HUES6 (cell line): ENCODE results near the gene ERVK3-1.

Source experiments
- H3K27ac ChIP-seq: 2 replicates; pipeline ENCODE4 v1.7.0; 2013; ENCODE audit warnings: low read depth, mild to moderate bottlenecking, low read length, inconsistent platforms
- H3K27me3 ChIP-seq: 2 replicates; pipeline ENCODE4 v1.6.1; 2013; ENCODE audit warnings: low read length; ENCODE audit not compliant: control insufficient read depth, insufficient read depth
- H3K36me3 ChIP-seq: 2 replicates; pipeline ENCODE4 v1.6.1; 2013; ENCODE audit warnings: low read length; ENCODE audit not compliant: control insufficient read depth, insufficient read depth
- H3K4me1 ChIP-seq: 2 replicates; pipeline ENCODE4 v1.6.1; 2013; ENCODE audit warnings: low read length; ENCODE audit not compliant: control insufficient read depth, insufficient read depth
- H3K4me3 ChIP-seq: 2 replicates; pipeline ENCODE4 v1.5.1; 2013; ENCODE audit warnings: low read depth, low read length
- H3K9ac ChIP-seq: one replicate; pipeline ENCODE4 v1.6.1; 2013; ENCODE audit warnings: mild to moderate bottlenecking, low read length
- H3K9me3 ChIP-seq: 2 replicates; pipeline ENCODE4 v1.6.1; 2013; ENCODE audit warnings: low read depth, low read length; ENCODE audit not compliant: control insufficient read depth, insufficient read depth

ERVK3-1 gene

DNA sequence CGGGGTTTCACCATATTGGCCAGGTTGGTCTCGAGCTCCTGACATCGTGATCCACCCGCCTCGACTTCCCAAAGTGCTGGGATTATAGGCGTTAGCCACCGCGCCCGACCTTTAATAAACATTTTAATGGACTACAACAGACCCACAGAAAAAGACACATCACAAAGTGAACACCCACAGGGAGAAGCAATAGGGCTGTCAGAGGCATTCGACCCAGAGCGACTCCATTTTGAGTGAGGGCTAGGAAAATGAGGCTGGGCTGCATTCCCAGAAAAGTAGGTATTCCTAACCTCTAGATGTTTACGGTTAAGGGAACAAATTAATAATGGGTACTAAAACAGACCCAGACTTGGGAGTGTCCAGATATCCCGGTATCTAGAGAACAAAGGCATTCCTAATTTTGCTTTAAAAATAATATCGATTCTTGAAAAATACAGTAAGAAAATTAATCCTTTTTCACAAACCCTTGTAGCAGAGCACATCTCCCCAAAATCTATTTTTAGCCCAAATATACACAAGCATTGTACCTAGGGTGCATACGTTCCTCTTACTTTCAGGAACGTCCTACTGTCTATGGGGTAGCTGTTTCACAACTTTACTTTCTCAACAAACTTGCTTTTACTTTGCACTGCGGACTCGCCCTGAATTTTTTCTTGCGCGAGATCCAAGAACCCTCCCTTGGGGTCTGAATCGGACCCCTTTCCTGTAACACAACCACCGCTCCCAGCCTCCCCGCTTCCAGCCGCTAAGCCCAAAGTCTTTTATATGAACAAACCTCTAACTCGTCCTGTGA, 27.2 kb upstream of the ERVK3-1 start:
- peaks cover 18% of the 10 kb centered on the region; the same call in 1 of the 2 replicates for H3K9me3 ChIP-seq
- H3K36me3 ChIP-seq = peaks cover 35% of the 10 kb centered on the region
- H3K4me1 ChIP-seq = peaks cover 6% of the 10 kb centered on the region
- peak overlapping the region; percentile 88 for H3K9ac ChIP-seq
- peak overlapping the region; percentile 72 for H3K27ac ChIP-seq
- no peaks in the 10 kb centered on the region for H3K27me3 ChIP-seq
- peak overlapping the region; percentile 95 for H3K4me3 ChIP-seq

DNA sequence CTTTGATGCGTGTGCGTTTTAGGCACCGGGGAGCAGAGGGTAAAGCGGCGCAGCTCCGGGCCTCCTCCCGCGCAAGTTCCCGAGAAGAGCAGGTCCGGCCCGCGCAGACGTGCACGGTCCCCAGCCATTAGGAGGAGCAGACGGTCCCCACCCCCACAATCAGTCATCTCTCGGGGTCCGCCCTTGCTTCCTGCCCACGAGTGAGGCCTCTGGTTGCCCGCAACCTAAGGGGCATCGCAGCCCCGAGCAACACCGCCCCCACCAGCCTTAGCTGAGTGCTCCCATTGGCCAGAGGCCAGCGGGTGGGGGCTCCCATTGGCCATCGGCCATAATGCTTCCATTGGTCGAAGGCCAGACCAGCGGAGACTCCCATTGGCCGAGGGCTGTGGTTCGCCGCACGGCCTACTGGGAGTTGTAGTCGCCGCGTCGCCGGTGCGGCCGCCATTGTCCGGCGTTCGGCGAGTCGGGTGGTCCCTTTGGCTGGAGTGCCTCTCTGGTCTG, 26.6 kb upstream of the ERVK3-1 start, which contains the start of gene ZNF8:
Gene ZNF8, plus strand, starts transcription at position 415 of the 501 bp plus-strand sequence. CDS start 127 bp downstream, outside the sequence.
- peak within 1 kb of the TSS; percentile 85 for H3K27ac ChIP-seq
- no peaks in the 10 kb centered on the region for H3K27me3 ChIP-seq
- peaks cover 35% of the 10 kb centered on the region for H3K36me3 ChIP-seq
- peak within 1 kb of the TSS; percentile 95 for H3K4me3 ChIP-seq
- H3K9ac ChIP-seq = peak within 1 kb of the TSS; percentile 88
- H3K4me1 ChIP-seq = peaks cover 6% of the 10 kb centered on the region
- peaks cover 16% of the 10 kb centered on the region; the same call in 1 of the 2 replicates for H3K9me3 ChIP-seq

DNA sequence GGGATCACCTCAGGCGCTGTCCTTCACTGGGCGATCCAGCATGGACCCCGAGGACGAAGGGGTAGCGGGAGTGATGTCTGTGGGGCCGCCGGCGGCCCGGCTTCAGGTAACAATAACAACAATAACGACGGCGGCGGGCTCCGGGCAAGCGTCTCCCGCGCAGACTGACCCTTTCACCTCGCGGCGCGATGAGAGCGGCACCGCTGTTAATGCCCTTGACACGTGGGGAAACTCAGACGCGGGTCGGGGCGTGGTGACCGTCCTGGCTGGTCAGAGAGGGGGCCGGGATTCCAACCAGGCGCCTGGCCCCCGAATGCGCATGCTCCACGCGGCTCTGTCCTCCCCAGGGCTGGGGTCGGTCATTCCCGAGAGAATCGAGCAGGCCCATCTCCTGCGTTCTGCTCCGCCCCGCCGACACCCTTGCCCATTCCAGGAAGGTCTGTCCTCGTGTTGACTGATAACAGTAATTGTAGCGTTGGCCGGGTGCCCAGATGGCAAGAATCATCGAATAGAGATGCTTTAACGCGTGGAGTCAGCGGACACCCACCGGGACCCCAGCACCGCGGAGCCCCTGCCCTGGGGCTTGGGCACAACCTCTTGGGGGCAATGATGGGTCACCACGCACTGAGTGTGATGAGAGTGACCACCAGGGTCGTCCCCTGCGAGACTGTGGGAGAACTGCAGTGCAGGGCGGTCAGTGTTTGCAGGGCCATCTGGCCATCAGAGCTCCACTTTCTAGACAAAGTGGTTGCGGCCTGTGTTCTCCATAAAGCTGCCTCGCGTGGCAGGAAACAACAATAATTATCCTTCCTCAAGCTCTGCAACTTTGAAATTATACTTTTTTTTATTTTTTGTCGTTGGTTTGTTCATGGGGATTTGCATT, 25.9 kb upstream of the ERVK3-1 start:
- peak overlapping the region; percentile 95 for H3K4me3 ChIP-seq
- peaks cover 6% of the 10 kb centered on the region for H3K4me1 ChIP-seq

DNA sequence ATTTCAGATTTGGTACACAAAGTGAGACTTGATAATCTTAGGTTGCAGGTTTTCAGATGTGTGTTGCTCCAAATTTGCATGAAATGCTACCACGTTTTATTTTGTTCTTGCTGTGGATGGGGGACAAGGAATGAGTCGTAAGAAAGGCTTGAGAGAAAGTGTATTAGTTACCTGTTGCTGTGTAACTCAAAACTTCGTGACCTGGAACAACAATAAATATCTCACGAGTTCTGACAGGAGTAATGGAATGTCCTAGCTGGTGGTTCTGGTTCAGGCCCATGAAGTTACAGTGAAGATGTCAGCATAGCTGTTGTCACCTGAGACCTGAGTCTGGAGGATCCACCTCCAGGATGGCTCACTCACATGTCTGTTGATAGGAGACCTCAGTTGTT, 25.3 kb upstream of the ERVK3-1 start:
- peak overlapping the region; percentile 95 for H3K4me3 ChIP-seq
- H3K4me1 ChIP-seq = peaks cover 6% of the 10 kb centered on the region
- H3K36me3 ChIP-seq = peaks cover 31% of the 10 kb centered on the region
- H3K27me3 ChIP-seq = no peaks in the 10 kb centered on the region
- H3K9me3 ChIP-seq = peaks cover 17% of the 10 kb centered on the region; the same call in 1 of the 2 replicates
- no peak overlapping the region for H3K9ac ChIP-seq
- H3K27ac ChIP-seq = no peak overlapping the region

More for the DNA sequence above, 25.9 kb upstream of the ERVK3-1 start:
- H3K9ac ChIP-seq = peak overlapping the region; percentile 88
- H3K9me3 ChIP-seq = peaks cover 16% of the 10 kb centered on the region; the same call in 1 of the 2 replicates
- H3K27me3 ChIP-seq = no peaks in the 10 kb centered on the region
- peaks cover 33% of the 10 kb centered on the region for H3K36me3 ChIP-seq
- peak overlapping the region; percentile 85 for H3K27ac ChIP-seq

DNA sequence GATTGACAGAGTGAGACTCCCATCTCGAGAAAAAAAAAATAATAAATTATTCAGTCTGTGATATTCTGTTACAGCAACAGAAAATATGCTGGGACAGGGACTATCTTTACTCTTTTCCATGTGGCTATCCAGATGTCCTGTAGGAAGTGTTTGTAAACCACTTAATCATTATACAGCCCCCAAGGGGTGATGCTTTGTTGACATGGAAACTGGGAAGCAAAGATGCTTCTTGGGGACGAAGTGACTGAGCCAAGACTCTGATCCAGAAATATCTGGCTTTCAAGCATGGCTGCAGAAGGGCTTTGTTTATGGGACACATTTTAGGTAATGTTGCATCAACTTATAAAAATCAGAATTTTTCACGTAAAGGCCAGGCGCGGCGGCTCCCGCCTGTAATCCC, 21.0 kb upstream of the ERVK3-1 start:
- peaks cover 12% of the 10 kb centered on the region; the same call in 1 of the 2 replicates for H3K9me3 ChIP-seq
- H3K4me1 ChIP-seq = peaks cover 6% of the 10 kb centered on the region
- H3K9ac ChIP-seq = no peak overlapping the region
- H3K27me3 ChIP-seq = no peaks in the 10 kb centered on the region
- no peak overlapping the region for H3K27ac ChIP-seq
- peaks cover 69% of the 10 kb centered on the region for H3K36me3 ChIP-seq
- H3K4me3 ChIP-seq = no peak overlapping the region

DNA sequence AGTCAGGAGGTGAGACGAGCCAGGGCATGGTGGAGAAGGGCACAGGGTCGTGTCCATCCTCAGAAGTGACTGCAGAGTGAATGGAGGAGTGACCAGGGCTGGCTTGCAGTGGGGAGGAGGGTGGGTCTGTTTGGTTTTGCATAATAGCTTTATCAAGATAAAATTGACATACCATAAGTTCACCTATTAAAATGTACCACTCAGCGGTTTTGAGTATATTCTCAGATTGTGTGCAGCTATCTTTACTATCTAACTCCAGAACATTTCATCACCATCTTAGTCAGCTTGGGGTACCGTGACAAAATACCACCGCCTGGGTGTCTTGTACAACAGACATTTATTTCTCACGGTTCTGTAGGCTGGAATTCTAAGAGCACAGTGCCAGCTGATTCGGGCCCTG, 13.2 kb upstream of the ERVK3-1 start:
- Histone ChIP-seq H3K27me3 (no peaks in the 10 kb centered on the region), H3K36me3 (peaks cover 95% of the 10 kb centered on the region), H3K9me3 (peaks cover 25% of the 10 kb centered on the region), H3K27ac (no peak overlapping the region), H3K4me3 (no peak overlapping the region), H3K9ac (no peak overlapping the region), H3K4me1 (no peaks in the 10 kb centered on the region)

DNA sequence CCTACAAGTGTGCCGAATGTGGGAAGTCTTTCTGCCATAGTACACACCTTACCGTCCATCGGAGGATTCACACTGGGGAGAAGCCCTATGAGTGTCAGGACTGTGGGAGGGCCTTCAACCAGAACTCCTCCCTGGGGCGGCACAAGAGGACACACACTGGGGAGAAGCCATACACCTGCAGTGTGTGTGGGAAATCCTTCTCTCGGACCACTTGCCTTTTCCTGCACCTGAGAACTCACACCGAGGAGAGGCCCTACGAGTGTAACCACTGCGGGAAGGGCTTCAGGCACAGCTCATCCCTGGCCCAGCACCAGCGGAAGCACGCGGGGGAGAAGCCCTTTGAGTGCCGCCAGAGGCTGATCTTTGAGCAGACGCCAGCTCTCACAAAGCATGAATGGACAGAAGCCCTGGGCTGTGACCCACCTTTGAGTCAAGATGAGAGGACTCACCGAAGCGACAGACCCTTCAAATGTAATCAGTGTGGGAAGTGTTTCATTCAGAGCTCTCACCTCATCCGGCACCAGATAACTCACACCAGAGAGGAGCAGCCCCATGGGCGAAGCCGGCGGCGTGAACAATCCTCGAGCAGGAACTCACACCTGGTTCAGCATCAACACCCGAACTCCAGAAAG, 10.3 kb upstream of the ERVK3-1 start:
- Histone ChIP-seq H3K4me1 (no peaks in the 10 kb centered on the region), H3K36me3 (peaks cover 90% of the 10 kb centered on the region), H3K27ac (no peak overlapping the region), H3K9me3 (peaks cover 25% of the 10 kb centered on the region), H3K4me3 (no peak overlapping the region), H3K27me3 (no peaks in the 10 kb centered on the region), H3K9ac (no peak overlapping the region)

DNA sequence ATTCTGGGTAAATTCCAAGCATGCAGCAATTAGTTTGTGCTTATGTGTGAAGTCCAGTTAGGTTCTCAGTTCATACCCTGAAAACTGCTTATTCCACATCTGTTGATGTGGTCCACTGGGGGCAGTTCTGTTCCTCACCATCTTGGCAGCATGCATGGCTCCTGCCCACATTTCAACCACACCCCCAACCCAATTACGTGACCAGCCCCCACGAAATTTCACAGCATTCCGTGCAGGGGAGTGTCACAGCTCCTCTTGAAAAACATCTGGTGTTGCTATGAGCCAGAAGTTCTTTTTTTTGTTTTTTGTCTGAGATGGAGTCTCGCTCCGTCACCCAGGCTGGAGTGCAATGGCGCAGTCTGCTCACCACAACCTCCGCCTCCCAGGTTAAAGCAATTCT, 9.1 kb upstream of the ERVK3-1 start:
- Histone ChIP-seq H3K4me1 (no peaks in the 10 kb centered on the region), H3K9ac (no peak overlapping the region), H3K27ac (no peak overlapping the region), H3K9me3 (peaks cover 25% of the 10 kb centered on the region), H3K27me3 (no peaks in the 10 kb centered on the region), H3K36me3 (peaks cover 93% of the 10 kb centered on the region), H3K4me3 (no peak overlapping the region)

DNA sequence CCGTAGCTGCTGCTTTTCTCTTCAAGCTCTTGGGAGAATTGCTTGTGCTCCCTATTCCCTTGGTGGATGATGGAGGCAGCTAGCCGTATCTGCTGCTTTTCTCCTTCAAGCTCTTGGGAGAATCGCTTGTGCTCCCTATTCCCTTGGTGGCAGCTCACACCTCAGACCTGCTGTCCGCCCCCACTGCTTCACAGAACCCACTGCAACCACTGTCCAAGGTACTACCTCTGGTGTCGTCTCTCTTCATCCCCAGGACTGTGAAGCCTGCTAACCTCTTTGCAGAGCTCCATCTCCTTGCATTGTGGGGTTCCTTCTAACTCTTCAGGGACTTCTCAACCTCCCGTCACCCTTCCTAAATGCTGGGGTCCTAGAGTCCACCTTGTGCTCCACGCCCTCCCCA, 4.6 kb upstream of the ERVK3-1 start:
- H3K9me3 ChIP-seq = no peaks in the 10 kb centered on the region

DNA sequence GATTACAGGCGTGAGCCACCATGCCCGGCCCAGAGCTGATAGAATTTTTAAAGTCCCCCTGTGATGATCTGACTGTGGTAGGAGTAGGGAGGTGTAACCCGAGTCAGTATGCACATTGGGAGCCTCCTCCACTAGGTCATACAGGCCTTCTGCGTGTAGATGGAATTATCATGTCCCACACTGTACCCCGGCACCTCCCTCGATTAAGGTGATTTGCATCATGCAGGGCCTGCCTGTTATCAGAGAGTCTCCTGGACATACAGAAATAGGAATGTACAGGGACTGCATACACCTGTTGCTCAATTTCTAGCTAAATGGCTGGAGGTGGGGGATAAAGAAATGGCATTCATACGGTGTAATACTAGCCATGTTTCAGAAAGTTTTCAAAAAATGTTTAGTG, 922 bp upstream of the ERVK3-1 start:
- Histone ChIP-seq H3K9ac (no peak overlapping the region), H3K36me3 (peaks cover 44% of the 10 kb centered on the region), H3K9me3 (no peaks in the 10 kb centered on the region), H3K27me3 (no peaks in the 10 kb centered on the region), H3K4me3 (peak overlapping the region; percentile 92), H3K27ac (no peak overlapping the region), H3K4me1 (no peaks in the 10 kb centered on the region)

More for the DNA sequence above, 4.6 kb upstream of the ERVK3-1 start:
- no peak overlapping the region for H3K4me3 ChIP-seq
- H3K4me1 ChIP-seq = no peaks in the 10 kb centered on the region
- no peaks in the 10 kb centered on the region for H3K27me3 ChIP-seq
- no peak overlapping the region for H3K9ac ChIP-seq
- no peak overlapping the region for H3K27ac ChIP-seq
- peaks cover 53% of the 10 kb centered on the region for H3K36me3 ChIP-seq
